ENCODE data around the gene LDB1. TPM values are rescaled to one million over a fixed set of nuclear protein-coding genes. Genes with fewer than 3 reads are reported as not detected.
A peak's percentile ranks its signal among the peaks of the same experiment; 100 is the strongest.

Gene LDB1
- total RNA-seq, 1 experiment from 2014 or later, result 100 TPM

- DNase-seq (ENCODE audit: low spot score), result no peak
- no peak for ATAC-seq
- POLR2A ChIA-PET, result interaction anchor here (0.5 to 1.5 kb wide), 8 partner anchors 8 to 297 kb away, joined by 3 to 8 read pairs (median 4); no protein-coding TSS in a partner anchor
- H3K27ac Mint-ChIP-seq, result peak overlapping the region; percentile 93
- peaks cover 27% of the 10 kb centered on the region for H3K36me3 Mint-ChIP-seq
- H3K27me3 Mint-ChIP-seq (ENCODE audit: low read depth), result no peaks in the 10 kb centered on the region
- no peaks in the 10 kb centered on the region for H3K9me3 Mint-ChIP-seq
- peak overlapping the region; percentile 88 for H3K4me3 Mint-ChIP-seq
- TF ChIP-seq ESRRA (CRISPR knock-in tag; IDR thresholded peaks at IDR 0.05; ENCODE audit: borderline replicate concordance) (0 out of 2 replicates have a peak, but pooled peaks have one; percentile 15), ZNF416 (CRISPR knock-in tag; IDR thresholded peaks at IDR 0.05) (no peak), NFYB (CRISPR knock-in tag; conservative IDR thresholded peaks at IDR 0.05; ENCODE audit: low read depth) (no peak), OVOL2 (CRISPR knock-in tag; IDR thresholded peaks at IDR 0.05; ENCODE audit: borderline replicate concordance) (no peak)
- CTCF ChIA-PET, result interaction anchor here (0.6 to 2.7 kb wide), 14 partner anchors 9 to 670 kb away, joined by 3 to 16 read pairs (median 4); partner anchors contain the start of gene KCNIP2
- H3K4me1 Mint-ChIP-seq, result peaks cover 64% of the 10 kb centered on the region
These were observed 6.0 kb downstream of the LDB1 start for GRCh38 chr10:102113956-102114857.

- Mint-ChIP-seq H3K27ac (peak overlapping the region; percentile 78), H3K27me3 (ENCODE audit: low read depth) (no peaks in the 10 kb centered on the region), H3K36me3 (peaks cover 35% of the 10 kb centered on the region), H3K4me1 (peaks cover 56% of the 10 kb centered on the region), H3K9me3 (no peaks in the 10 kb centered on the region), H3K4me3 (peak overlapping the region; percentile 88)
- ChIA-PET POLR2A (interaction anchor here (0.7 to 1.0 kb wide), 2 partner anchors 9 to 19 kb away, joined by 3 to 5 read pairs; no protein-coding TSS in a partner anchor), CTCF (interaction anchor here (0.6 to 2.7 kb wide), 13 partner anchors 8 to 511 kb away, joined by 3 to 16 read pairs (median 6); partner anchors contain the start of genes KCNIP2, NOLC1 and PPRC1)
- DNase-seq (ENCODE audit: low spot score) (no peak), ATAC-seq (no peak)
- TF ChIP-seq ZNF512 (CRISPR knock-in tag; IDR thresholded peaks at IDR 0.05; ENCODE audit: borderline replicate concordance), result no peak
- no peak for TF ChIP-seq ZSCAN18 (CRISPR knock-in tag; IDR thresholded peaks at IDR 0.05)
- no peak for TF ChIP-seq ZNF281 (CRISPR knock-in tag; IDR thresholded peaks at IDR 0.05)
- no peak for TF ChIP-seq PRDM15 (CRISPR knock-in tag; IDR thresholded peaks at IDR 0.05)
- TF ChIP-seq MAX (CRISPR knock-in tag; IDR thresholded peaks at IDR 0.05), result no peak
- TF ChIP-seq CBFB (CRISPR knock-in tag; IDR thresholded peaks at IDR 0.05; ENCODE audit: low read depth), result no peak
- no peak for TF ChIP-seq NFATC4 (CRISPR knock-in tag; IDR thresholded peaks at IDR 0.05)
- TF ChIP-seq AR (CRISPR knock-in tag; IDR thresholded peaks at IDR 0.05), result no peak
- no peak for TF ChIP-seq ZNF416 (CRISPR knock-in tag; IDR thresholded peaks at IDR 0.05)
- TF ChIP-seq USF1 (CRISPR knock-in tag; IDR thresholded peaks at IDR 0.05), result no peak
- TF ChIP-seq JUN (CRISPR knock-in tag; IDR thresholded peaks at IDR 0.05), result no peak
- no peak for TF ChIP-seq ZNF317 (CRISPR knock-in tag; IDR thresholded peaks at IDR 0.05; ENCODE audit: borderline replicate concordance, low read depth)
These were observed 6.8 kb downstream of the LDB1 start for GRCh38 chr10:102113261-102113955.

Measured in WTC11 (cell line).